ENCODE data around the gene UGT3A1.
"Not testable (repeated sequence)": the region's sequence is repeated elsewhere in the genome, so short reads cannot be mapped to it uniquely, and the experiment has no call there.

The UGT3A1 gene, protein sequence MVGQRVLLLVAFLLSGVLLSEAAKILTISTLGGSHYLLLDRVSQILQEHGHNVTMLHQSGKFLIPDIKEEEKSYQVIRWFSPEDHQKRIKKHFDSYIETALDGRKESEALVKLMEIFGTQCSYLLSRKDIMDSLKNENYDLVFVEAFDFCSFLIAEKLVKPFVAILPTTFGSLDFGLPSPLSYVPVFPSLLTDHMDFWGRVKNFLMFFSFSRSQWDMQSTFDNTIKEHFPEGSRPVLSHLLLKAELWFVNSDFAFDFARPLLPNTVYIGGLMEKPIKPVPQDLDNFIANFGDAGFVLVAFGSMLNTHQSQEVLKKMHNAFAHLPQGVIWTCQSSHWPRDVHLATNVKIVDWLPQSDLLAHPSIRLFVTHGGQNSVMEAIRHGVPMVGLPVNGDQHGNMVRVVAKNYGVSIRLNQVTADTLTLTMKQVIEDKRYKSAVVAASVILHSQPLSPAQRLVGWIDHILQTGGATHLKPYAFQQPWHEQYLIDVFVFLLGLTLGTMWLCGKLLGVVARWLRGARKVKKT

DNA sequence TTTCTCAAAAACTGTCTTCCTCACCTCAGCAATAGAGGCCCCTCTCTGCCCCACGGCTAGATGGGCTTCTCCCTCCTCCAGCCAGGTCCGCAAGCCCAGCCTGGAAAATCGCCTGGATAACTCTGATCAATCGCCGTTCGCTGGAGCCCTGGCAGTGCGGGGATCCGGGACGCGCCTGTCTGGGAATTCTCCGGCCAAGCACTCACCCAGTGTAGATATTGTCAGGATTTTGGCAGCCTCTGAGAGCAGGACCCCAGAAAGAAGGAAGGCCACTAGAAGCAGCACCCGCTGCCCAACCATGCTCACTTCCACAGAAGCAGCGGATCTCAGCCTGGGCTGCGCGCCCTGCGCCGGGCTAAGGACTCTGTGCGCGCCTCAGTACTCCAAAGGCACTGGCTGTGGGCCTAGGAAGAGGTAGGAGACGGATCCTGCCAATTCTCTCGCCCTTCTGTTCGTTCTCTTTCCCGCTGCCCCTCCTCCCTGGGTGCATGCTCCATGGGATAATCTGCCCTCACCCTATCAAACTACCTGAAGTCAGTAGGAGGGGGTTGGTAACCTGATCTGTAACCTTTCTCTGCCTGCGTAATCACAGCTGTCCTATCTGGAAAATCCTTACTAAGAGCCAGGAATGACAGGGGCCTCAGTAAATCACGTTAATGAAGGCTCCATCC lies at the start of gene UGT3A1:
Gene UGT3A1 (minus strand): TSS at position 450 of the 671 bp plus-strand sequence. CDS start 150 bp downstream, at position 300.
- FAIRE-seq, result no peak

DNA sequence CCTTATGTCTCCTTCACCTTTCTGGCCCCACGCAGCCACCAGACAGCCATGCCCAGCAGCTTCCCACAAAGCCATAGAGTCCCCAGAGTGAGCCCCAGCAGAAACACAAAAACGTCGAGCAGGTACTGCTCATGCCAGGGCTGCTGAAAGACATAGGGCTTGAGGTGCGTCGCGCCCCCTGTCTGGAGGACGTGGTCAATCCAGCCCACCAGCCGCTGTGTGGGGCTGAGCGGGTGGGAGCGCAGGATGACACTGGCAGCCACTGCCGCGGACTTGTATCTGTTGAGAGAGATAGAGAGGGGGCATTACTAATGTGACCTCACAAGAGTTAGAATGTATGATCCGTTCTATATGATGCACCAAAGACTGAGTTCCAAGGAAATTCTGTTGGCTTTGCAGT lies 44.5 kb upstream of the UGT3A1 start:
- no peak for FAIRE-seq

DNA sequence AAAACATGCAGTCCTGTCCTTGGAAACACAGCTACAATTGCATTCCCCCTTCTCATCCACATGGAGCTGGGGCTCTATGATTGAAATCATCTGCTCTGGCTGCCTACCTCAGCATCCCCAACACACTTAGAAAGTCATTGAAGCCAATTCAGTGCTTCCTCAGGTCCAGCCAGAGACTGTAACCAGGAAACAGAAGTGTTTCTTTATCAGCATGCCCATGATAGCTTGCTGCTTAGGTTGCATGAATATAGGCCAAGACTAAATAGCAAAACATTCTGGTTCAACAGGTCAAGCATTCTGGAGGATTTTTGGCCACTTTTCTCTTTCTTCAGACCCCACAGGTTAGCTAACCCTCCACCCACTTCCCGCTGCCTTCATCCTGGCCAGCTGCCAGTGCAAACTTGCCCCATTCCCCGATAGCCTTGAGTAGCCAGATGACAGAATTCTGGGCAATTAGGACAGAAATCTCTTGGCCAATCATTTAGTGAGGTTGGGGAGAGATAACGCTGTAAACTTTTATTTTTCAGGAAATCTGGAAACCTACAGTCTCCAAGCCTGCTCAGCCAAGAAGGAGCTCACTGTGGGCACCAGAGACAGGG lies 43.4 kb upstream of the UGT3A1 start:
- not testable (repeated sequence) for FAIRE-seq

DNA sequence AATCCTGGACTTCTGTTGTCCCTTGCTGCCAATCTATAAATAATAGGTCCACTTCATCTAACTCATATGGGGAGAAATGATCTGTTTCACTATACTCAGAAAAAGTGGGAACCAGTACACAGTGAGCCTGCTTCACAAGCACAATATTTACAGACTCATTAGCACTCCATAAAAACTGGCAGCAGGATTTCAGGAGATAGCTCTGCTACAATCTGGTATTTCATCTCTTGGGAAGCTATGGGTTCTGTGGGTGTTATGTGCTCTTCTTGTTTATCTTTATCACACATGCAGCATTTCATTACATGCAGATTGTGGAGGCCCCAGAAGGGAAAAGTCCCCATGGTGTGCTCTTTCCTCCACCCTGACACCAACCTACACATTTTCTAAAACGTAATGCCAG lies 42.3 kb upstream of the UGT3A1 start:
- no peak for FAIRE-seq

DNA sequence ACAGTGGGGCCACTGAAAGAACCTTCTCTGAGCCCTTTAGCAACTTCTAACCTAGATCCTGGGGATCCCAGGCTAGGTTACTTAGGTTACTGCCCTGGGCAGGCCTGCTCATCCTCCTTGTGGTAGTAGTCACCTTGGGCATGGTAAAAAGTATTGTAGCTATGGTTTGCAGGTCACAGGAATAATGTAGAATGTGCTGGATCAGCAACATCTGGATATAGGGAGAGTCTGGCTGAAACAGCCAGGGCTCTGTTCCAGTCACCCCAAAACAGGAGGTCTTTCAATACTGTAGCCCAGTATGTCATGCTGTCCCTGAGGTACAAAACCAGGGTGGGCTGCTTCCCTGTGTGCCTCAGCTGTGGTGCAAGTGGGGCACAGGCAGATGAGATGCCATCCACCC lies 41.9 kb upstream of the UGT3A1 start:
- no peak for FAIRE-seq

DNA sequence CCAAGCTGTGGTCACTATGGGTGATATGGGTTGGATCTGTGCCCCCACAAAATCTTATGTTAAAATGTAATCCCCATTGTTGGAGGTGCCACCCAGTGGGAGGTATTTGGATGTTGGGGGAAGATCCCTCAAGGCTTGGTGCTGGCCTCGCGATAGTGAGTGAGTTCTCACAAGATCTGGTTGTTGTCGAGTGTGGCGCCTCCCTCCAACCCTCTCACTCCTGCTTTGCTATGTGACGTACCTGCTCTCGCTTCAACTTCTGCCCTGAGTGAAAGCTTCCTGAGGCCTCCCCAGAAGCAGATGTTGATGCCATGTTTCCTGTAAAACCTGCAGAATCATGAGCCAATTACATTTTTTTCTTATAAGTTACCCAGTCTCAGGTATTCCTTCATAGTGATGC lies 40.0 kb upstream of the UGT3A1 start:
- no peak for FAIRE-seq

DNA sequence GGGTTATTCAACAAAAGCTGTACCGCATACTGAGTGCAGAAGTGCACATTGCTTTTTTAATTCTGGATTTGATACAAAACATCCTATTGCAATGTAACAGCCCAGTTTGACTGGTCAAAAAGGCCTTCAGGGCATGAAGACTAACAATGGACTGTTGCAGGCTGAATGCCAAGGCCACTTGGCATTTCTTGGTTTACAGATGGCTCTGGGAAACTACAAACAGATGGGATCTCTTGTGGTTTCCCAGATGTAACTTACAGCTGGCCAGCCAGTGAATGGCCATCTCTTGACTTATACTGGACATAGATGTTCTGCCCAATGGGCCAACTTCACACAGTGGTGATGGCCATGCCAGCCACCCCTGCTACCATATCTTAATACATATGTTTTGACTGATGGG lies 38.7 kb upstream of the UGT3A1 start:
- FAIRE-seq, result no peak

DNA sequence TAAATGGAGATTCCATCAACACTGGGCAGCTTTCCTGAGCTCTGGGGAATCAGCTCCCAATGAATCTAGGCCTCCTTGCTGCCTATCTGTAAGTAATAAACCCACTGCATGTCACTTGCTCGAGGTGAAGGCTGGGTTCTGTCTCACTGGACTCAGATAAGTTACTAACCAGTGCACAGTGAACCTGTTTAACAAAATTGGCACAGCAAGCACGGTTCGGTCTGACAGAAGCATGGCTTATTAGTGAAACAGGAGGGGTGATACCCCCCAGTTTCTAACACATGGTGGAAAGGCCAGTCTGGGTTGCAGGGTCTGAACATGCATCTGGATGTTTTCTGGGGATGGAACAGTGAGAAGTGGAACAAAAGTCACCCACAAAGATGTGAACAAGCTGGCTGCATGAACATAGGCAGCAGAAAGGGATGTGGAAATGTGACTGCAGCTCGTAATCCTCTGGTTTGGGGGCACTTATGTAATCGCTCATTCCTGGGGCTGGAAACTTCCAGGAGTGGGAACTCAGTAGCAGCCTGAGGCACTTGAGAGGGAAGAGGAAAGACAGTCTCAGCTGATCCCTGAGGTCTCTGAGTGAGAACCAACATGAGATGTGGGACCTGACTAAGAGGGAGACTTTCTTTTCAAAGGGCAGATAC lies 37.8 kb upstream of the UGT3A1 start:
- FAIRE-seq, result no peak

DNA sequence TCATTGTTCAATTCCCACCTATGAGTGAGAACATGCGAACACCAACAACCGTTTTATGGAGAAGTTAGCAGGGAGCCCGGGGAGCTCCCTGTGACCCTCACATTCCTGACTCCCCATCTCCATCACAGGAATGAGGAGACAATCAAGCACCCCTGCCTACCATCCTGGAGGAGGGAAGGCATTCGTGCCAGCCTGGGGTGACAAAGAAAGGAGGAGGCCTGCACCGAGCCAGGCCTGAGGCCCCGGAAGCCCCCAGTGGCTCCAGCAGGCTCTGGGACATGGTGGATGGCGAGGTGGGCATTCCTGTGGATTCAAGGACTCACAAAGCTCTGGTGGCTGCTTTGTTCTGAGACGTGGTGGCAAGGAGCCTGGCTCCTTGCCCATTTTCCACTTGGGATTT lies 36.5 kb upstream of the UGT3A1 start:
- no peak for FAIRE-seq

DNA sequence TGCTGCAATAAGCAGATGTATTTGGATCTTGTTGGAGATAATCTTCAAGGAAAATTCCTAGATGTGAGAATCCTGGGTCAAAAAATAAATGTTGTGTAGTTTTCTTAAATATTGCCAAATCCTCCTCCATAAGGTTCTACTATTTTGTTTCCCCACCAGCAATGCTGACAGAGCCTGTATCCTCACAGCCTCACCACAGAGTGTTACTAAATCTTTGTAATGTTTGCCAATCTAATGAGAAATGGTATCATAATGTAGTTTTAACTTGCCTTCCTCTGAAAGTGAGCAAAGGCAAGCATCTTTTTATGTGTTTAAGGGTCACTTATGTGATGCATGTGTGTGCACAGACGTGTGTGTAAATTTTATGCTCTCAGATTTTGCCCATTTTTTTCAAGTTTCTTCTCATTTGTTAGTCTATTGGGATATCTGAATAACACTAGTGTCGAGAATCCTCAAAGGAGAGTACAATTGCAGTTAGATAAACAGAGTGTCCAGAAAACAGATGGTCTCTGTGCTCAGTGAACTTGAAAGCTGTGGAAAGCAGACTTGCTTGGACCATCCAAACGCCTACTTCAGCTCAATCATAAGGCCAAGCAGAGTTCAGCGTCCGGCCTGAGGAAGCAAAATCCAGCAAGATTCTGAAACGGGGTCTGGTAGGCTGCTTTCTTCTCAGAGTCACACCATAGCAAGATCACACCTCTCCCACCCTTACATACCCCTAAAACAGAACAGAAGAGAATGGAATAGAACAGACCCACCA lies 35.7 kb upstream of the UGT3A1 start:
- no peak for FAIRE-seq

DNA sequence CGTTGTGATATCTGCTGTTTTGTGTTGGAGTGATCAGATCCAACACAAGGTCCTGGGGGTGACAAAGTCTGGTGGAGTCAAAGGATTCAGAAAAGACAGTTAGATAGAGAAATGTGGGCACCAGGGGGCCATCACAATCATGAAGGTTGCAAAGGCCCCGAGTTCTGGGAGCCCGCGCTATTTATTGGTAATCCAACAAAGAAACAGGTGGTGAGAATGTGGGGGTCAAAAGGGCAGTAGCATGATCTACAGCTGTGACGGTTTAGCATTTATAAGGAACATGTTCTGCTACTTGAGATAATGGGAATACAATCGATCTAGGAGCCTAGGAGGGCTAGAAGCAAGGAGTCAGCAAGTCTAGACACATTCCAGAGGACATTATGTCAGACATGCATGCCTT lies 31.1 kb upstream of the UGT3A1 start:
- not testable (repeated sequence) for FAIRE-seq

DNA sequence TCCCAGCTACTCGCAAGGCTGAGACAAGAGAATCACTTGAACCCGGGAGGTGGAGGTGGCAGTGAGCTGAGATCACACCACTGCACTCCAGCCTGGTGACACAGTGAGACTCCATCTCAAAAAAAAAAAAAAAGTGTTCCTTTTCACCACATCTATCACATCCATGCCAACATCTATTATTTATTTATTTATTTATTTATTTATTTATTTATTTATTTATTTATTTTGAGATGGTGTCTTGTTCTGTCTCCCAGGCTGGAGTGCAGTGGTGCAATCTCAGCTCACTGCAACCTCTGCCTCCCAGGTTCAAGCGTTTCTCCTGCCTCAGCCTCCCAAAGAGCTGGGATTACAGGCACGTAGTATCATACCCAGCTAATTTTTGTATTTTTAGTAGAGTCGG lies 28.4 kb upstream of the UGT3A1 start:
- FAIRE-seq, result not testable (repeated sequence)

DNA sequence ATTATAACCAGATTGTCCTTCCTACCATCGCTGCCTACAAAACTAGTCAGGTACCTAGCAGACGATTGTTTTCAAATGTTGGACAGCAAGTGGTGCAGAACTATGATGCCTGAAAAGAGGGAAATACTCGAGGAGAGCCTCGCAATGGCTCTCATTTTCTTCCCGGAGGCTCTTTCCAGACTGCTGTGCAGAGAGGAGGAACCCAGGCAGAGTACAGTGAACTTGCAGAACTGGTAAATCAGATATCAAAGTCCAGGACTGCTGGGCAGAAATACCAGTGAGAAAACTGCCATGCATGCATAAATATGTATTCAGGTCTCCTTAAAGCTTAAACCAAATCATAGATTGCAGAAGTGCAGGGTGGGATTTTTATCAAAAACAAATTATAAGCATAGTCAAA lies 26.4 kb upstream of the UGT3A1 start:
- FAIRE-seq, result no peak

DNA sequence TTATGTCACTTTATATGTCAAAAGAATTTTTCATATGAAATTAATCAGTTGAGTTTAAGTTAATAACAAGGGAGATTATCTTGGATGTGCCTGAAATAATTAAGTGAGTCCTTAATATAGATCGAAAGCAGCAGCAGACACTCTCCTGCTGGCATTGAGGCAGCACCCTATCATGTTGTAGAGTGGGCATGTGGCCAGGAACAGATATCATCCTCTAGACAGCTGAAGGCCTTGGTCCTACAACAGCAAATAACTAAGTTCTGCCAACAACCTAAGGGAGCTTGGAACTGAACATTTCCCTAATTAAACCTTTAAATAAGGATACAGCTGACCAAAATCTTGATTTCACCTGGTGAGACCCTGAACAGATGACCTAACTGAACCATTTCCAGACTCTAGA lies 25.8 kb upstream of the UGT3A1 start:
- no peak for FAIRE-seq

DNA sequence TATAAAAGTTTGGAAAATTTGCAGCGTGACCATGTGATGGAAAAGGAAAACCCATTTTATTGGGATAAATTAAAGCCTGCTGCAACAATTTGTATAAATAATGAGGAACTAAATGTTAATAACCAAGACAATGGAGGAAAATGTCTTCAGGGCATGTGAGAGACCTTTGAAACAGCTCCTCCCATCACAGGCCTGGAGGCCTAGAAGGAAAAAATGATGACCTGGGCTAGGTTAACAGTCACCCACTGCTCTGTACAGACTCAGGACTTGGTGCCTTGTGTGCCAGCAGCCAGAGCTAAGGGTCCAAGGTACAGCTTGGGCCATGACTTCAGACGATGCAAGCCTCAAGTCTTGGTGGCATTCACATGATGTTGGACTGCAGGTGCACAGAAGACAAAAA lies 22.0 kb upstream of the UGT3A1 start:
- no peak for FAIRE-seq

DNA sequence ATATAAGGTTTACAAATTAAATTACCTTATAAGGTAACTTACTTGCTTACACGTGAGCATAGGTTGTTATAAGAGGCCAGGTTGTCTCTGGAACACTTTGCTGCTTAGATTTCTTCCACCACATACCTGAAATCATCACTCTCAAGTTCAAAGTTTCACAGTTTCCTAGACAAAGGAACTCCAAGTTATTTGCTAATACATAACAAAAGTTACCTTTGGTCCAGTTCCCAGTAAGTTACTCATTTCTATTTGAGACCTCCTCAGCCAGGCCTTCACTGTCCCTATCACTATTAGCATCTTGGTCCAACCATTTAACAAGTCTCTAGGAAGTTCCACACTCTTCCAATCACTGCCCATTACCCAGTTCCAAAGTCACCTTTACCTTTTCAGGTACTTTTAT lies 18.5 kb upstream of the UGT3A1 start:
- no peak for FAIRE-seq

DNA sequence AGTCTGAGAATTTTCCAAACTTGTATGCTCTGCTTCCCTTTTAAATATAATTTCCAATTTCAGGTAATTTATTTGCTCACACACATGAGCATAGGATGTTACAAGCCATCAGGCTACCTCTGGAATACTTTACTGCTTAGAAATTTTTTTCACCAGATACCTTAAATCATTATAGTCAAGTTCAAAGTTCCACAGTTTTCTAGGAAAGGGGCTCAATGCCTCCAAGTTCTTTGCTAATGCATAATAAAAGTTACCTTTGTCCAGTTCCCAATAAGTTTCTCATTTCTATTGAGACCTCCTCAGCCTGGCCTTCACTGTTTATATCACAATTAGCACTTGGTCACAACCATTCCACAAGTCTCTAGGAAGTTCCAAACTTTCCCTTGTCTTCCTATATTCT lies 16.2 kb upstream of the UGT3A1 start:
- FAIRE-seq, result no peak

DNA sequence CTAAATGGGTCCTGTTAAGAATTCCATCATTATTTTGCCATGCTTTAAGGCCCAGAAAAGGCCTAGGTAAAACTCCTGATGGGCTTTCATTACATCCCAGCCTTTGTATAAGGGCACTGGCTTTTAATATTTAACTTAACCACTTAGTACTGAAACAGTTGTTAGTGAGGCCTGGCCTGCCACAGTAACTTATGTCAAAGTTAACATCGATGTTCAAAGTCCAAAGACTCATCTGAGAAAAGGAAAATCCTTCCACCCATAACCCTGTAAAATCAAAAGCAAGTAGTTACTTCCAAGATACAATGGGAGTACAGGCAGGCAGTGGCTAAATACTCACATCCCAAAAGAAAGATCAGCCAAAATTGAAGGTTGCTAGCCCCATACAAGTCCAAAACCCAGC lies 15.0 kb upstream of the UGT3A1 start:
- FAIRE-seq, result no peak

DNA sequence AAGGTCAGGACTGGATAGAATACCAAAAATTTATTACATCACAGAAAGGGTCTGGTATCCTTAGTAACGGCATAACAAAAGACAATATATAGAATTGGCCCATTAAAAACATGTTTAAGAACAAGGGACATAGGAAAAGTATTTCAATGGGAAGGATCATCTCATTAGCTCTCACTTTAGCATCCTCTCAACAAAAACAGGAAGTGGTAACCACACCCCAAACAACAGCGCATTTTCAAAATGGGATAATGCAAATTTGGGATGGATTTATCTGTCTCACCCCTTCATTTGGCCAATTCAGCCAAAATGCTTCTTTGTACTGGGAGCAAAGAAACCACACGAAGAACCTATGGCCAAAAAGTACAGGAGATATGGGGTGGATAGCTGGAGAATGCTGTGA lies 9.8 kb upstream of the UGT3A1 start:
- FAIRE-seq, result no peak

DNA sequence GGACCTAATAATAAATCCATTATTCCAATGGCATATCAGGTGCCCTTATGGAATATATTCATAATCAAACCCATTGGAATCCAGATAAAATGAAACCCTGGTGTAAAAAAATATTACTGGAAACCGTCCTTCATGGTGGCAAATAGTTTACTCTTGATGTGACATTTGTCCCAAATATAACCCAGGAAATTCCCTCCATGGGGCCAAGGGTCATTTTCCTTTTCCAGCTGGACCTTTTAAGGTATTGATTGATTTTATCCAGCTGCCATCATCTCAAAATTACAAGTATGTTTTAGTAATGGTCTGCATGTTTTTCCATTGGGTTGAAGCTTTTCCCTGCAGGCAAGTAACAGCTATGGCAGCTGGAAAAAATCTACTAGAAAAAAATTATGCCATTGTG lies 8.4 kb upstream of the UGT3A1 start:
- FAIRE-seq, result no peak

DNA sequence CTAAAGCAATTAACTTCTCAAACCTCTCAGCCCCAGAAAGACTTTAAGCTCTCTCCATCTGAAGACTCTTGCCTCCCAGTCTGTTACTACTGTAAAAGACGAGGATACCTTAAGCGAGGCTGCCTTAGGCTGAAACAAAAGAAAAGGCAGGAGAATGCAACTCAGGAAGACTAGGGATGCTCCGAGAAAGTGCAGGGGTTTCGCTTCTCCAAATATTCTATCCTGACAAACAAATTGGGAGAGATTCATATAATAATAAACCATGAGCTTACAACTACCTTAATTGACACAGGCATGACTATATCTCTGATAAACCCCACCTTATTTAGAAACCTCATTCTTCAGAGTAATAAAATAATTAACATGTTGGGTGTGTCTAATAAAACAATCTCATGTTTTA lies 4.9 kb upstream of the UGT3A1 start:
- FAIRE-seq, result no peak

DNA sequence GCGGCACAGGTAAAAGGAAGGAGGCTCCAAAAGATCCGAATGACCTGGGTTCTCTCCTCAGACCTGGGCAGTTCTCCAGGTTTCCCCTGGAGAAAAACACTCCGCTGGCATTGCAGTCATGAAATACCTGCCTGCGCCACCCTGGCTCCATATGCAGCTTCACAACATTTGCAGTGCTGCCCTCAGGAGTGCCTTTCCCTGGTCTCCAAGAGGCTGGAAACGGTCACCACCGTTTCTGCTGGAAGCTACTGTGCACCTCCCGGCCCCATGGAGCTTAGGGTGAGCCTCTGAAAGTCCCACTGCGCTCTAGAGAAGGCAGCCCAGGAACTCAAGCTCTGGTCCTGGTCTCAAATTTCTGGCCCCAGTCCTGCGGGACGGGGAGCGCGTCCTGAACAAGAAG lies 670 bp downstream of the UGT3A1 start:
- no peak for FAIRE-seq

DNA sequence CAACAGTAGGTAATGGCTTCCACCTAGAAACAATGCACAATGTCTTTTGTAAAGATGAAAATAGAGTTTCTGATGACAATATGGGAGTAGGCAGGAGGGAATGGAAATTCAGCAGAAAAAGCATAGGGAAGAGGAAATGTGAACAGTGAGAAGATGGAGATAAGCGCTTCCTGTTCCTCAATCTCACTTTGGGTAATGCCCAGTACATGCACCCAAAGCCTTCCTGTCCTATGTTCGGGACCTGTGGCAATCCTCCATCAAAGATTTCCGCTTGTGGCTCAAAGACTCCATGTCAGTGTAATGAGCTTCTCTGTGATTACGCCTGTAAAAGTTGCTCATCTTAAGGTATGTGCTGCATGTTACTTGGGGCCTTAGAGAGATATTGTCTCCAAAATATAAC lies 2.7 kb downstream of the UGT3A1 start:
- FAIRE-seq, result no peak
